WTC11 (cell line): Measurements from ENCODE around the gene R3HCC1L. TPM values are rescaled to one million over a fixed set of nuclear protein-coding genes. Genes with fewer than 3 reads are reported as not detected.

Source experiments
- ATAC-seq: fragments of 200-7000 bp; cut with Tn5 transposase; 2 replicates; pipeline ENCODE4 v1.10.0; 2021; ENCODE audit warnings: mild to moderate bottlenecking, moderate library complexity
- CTCF ChIA-PET: fragments of 300-600 bp; sonication (Branson Sonifier 250); formaldehyde crosslinking; loops from one replicate; lab custom pipeline; 2021; ENCODE audit warnings: antibody characterized with exemption; lab: Charles Lee
- POLR2A ChIA-PET: fragments of 350-600 bp; sonication (Branson Sonifier 250); formaldehyde crosslinking; loops from one replicate; lab custom pipeline; 2021; ENCODE audit warnings: antibody characterized with exemption; lab: Charles Lee
- DNase-seq: peaks from one replicate; pipeline ENCODE4 v3.0.0; 2021; ENCODE audit warnings: low spot score
- H3K27ac Mint-ChIP-seq: 2 replicates; pipeline ENCODE4 v1.8.0; 2021; ENCODE audit warnings: mixed read lengths
- H3K27me3 Mint-ChIP-seq: 2 replicates; pipeline ENCODE4 v1.8.0; 2021; ENCODE audit warnings: low read depth, mild to moderate bottlenecking, moderate library complexity, mixed read lengths
- H3K36me3 Mint-ChIP-seq: 2 replicates; pipeline ENCODE4 v1.8.0; 2021; ENCODE audit warnings: mixed read lengths
- H3K4me1 Mint-ChIP-seq: 2 replicates; pipeline ENCODE4 v1.8.0; 2022; ENCODE audit warnings: mixed read lengths
- H3K4me3 Mint-ChIP-seq: 2 replicates; pipeline ENCODE4 v1.8.0; 2021; ENCODE audit warnings: mild to moderate bottlenecking, moderate library complexity, mixed read lengths
- H3K9me3 Mint-ChIP-seq: 2 replicates; pipeline ENCODE4 v1.8.0; 2021; ENCODE audit warnings: mixed read lengths
- GRHL2 ChIP-seq: fragments of 250-450 bp; sonication (Bioruptor Pico); IDR thresholded peaks from 2 replicates; pipeline ENCODE4 v1.8.0; 2022; ENCODE audit warnings: mild to moderate bottlenecking, moderate library complexity; ENCODE audit not compliant: insufficient replicate concordance, severe bottlenecking
- NFATC4 ChIP-seq: fragments of 250-450 bp; sonication (Bioruptor Pico); IDR thresholded peaks from 2 replicates; pipeline ENCODE4 v1.9.0; 2021; ENCODE audit warnings: mild to moderate bottlenecking
- NFE2L1 ChIP-seq: sonication (generic); formaldehyde crosslinking; IDR thresholded peaks from 2 replicates; pipeline ENCODE4 v1.8.1; 2023; ENCODE audit warnings: missing genetic modification reagents
- NR2C2 ChIP-seq: sonication (generic); formaldehyde crosslinking; IDR thresholded peaks from 2 replicates; pipeline ENCODE4 v1.8.0; 2022; ENCODE audit warnings: mild to moderate bottlenecking, missing genetic modification reagents
- SP1 ChIP-seq: sonication (generic); formaldehyde crosslinking; conservative IDR thresholded peaks from 2 replicates; pipeline ENCODE4 v1.8.1; 2022; ENCODE audit warnings: missing genetic modification reagents
- ZNF138 ChIP-seq: sonication (generic); formaldehyde crosslinking; conservative IDR thresholded peaks from 2 replicates; pipeline ENCODE4 v1.8.1; 2022; ENCODE audit warnings: mild to moderate bottlenecking, moderate library complexity, missing genetic modification reagents
- ZNF671 ChIP-seq: fragments of 250-450 bp; sonication (Bioruptor Pico); IDR thresholded peaks from 2 replicates; pipeline ENCODE4 v1.8.0; 2021; ENCODE audit warnings: mild to moderate bottlenecking
- total RNA-seq: library from RNA; stranded (reverse); gene quantifications from 3 replicates; pipeline ENCODE4 v1.2.3, GENCODE V29; 2021
- TF ChIP-seq, protein P1 (sequence below): sonication (generic); formaldehyde crosslinking; IDR thresholded peaks from 2 replicates; pipeline ENCODE4 v1.8.0; 2023; ENCODE audit warnings: mild to moderate bottlenecking, missing genetic modification reagents
- TF ChIP-seq, protein P2 (sequence below): fragments of 200-600 bp; IDR thresholded peaks from 2 replicates; pipeline ENCODE4 v1.8.0; 2022; ENCODE audit warnings: antibody characterized with exemption

The R3HCC1L gene
- total RNA-seq, 1 experiment from 2014 or later: 14.7 TPM

DNA sequence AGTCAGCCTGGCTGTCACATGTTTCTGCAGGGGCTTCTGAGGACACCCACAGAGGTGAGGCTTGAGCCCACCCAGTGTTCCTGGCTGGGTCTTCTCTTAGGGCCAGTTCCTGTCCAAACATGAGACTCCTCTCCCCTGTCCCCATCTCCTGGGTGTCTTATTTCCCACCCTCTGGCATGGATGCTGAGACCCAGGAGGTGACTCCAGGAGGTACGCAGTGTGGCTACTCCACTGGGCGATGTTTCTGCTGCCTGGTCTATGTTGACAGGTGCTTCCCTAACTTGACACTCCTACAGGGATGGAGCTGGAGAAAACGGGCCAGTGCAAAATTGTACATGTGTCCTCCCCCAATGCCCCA is 159.8 kb downstream of the R3HCC1L start:
- POLR2A ChIA-PET: no interaction called here
- H3K27me3 Mint-ChIP-seq: no peaks in the 10 kb centered on the region; the same call in 1 of the 2 replicates

More for the DNA sequence above, 159.8 kb downstream of the R3HCC1L start:
- CTCF ChIA-PET: interaction anchor here (1.5 to 2.9 kb wide), 3 partner anchors 15 to 124 kb away, joined by 4 to 34 read pairs (median 15); no protein-coding TSS in a partner anchor
- peaks cover 34% of the 10 kb centered on the region for H3K4me1 Mint-ChIP-seq
- TF ChIP-seq NFATC4 (CRISPR knock-in tag): no peak
- no peak for TF ChIP-seq SP1 (CRISPR knock-in tag)
- no peak for TF ChIP-seq NR2C2 (CRISPR knock-in tag)
- no peak for TF ChIP-seq ZNF671
- TF ChIP-seq, protein P1, sequence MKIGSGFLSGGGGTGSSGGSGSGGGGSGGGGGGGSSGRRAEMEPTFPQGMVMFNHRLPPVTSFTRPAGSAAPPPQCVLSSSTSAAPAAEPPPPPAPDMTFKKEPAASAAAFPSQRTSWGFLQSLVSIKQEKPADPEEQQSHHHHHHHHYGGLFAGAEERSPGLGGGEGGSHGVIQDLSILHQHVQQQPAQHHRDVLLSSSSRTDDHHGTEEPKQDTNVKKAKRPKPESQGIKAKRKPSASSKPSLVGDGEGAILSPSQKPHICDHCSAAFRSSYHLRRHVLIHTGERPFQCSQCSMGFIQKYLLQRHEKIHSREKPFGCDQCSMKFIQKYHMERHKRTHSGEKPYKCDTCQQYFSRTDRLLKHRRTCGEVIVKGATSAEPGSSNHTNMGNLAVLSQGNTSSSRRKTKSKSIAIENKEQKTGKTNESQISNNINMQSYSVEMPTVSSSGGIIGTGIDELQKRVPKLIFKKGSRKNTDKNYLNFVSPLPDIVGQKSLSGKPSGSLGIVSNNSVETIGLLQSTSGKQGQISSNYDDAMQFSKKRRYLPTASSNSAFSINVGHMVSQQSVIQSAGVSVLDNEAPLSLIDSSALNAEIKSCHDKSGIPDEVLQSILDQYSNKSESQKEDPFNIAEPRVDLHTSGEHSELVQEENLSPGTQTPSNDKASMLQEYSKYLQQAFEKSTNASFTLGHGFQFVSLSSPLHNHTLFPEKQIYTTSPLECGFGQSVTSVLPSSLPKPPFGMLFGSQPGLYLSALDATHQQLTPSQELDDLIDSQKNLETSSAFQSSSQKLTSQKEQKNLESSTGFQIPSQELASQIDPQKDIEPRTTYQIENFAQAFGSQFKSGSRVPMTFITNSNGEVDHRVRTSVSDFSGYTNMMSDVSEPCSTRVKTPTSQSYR (CRISPR knock-in tag): no peak
- no peak for TF ChIP-seq NFE2L1 (CRISPR knock-in tag)
- TF ChIP-seq, protein P2, sequence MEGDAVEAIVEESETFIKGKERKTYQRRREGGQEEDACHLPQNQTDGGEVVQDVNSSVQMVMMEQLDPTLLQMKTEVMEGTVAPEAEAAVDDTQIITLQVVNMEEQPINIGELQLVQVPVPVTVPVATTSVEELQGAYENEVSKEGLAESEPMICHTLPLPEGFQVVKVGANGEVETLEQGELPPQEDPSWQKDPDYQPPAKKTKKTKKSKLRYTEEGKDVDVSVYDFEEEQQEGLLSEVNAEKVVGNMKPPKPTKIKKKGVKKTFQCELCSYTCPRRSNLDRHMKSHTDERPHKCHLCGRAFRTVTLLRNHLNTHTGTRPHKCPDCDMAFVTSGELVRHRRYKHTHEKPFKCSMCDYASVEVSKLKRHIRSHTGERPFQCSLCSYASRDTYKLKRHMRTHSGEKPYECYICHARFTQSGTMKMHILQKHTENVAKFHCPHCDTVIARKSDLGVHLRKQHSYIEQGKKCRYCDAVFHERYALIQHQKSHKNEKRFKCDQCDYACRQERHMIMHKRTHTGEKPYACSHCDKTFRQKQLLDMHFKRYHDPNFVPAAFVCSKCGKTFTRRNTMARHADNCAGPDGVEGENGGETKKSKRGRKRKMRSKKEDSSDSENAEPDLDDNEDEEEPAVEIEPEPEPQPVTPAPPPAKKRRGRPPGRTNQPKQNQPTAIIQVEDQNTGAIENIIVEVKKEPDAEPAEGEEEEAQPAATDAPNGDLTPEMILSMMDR: no peak
- TF ChIP-seq GRHL2 (CRISPR knock-in tag): no peak
- no peak for TF ChIP-seq ZNF138 (CRISPR knock-in tag)
- TF ChIP-seq, all 79 proteins: peak for 0
- DNase-seq (no peak), ATAC-seq (no peak)
- Mint-ChIP-seq H3K36me3 (no peaks in the 10 kb centered on the region), H3K27ac (no peak overlapping the region), H3K4me3 (no peak overlapping the region), H3K9me3 (no peaks in the 10 kb centered on the region)

Other genes with a start within 250 kb of the R3HCC1L start
- gene CRTAC1, start 104.0 kb upstream of the R3HCC1L start, total RNA-seq: 1.1 to 1.7 TPM (median 1.2 TPM) in 3 replicates
- 0.07 to 0.35 TPM (median 0.21 TPM) in 3 replicates for gene LOXL4, start 133.5 kb downstream of the R3HCC1L start, total RNA-seq